HCT116 (cell line): Measurements from ENCODE around the gene CBX1. TPM values are rescaled to one million over a fixed set of nuclear protein-coding genes. Genes with fewer than 3 reads are reported as not detected.

Experiments
- ATAC-seq: fragments of 200-7000 bp; cut with Tn5 transposase; 2 replicates; pipeline ENCODE4 v1.9.1; 2020; ENCODE audit warnings: mild to moderate bottlenecking, moderate library complexity
- BruUV-seq: library from RNA; stranded (reverse); fragments of 400-500 nt; replicated peaks from 2 replicates; lab custom pipeline; 2021; lab: Mats Ljungman, UMichigan
- CTCF ChIA-PET: fragments of 300-600 bp; sonication (Branson Sonifier 250); formaldehyde crosslinking; loops from one replicate; lab custom pipeline; 2021; ENCODE audit warnings: antibody characterized with exemption; lab: Charles Lee
- POLR2A ChIA-PET: fragments of 300-600, 350-600 bp; sonication (Branson Sonifier 250); formaldehyde crosslinking; loops from one replicate; lab custom pipeline; 2021; ENCODE audit warnings: antibody characterized with exemption; lab: Charles Lee
- RAD21 ChIA-PET, 2 experiments: fragments of 300-600 bp; sonication (Branson Sonifier 250); formaldehyde crosslinking; loops; one replicate each; lab custom pipeline; 2023; ENCODE audit warnings: low total read pairs in 2 of 2; ENCODE audit not compliant: uncharacterized antibody in 2 of 2, unreplicated experiment in 2 of 2, low non-redundant PET in 1 of 2; lab: Charles Lee
- DNase-seq: peaks from one replicate; pipeline ENCODE4 v3.0.0-alpha.2; 2010; ENCODE audit warnings: low read depth, low spot score
- H2AFZ ChIP-seq: fragments of 200-600 bp; shearing (Covaris generic), sonication (generic); 2 replicates; pipeline ENCODE4 v1.6.1; 2017; ENCODE audit warnings: low read depth, mixed run types, mixed read lengths, antibody characterized with exemption, low read length; ENCODE audit not compliant: poor library complexity, severe bottlenecking
- H3K27ac ChIP-seq: 2 replicates; pipeline ENCODE4 v1.5.1; 2012; ENCODE audit warnings: low read depth, low read length
- H3K27me3 ChIP-seq: fragments of 200-600 bp; sonication (generic); 2 replicates; pipeline ENCODE4 v1.6.1; 2016; ENCODE audit warnings: mixed run types, low read length, mixed read lengths; ENCODE audit not compliant: insufficient read depth
- H3K36me3 ChIP-seq, 2 experiments: fragments of 200-500 bp in 1 of 2; fragments of 200-600 bp in 1 of 2; sonication (Bioruptor generic) in 1 of 2; sonication (generic) in 1 of 2; 2 replicates each; pipeline versions ENCODE4 v1.5.1 to v1.6.1; 2014 to 2016; ENCODE audit warnings: low read length in 2 of 2, inconsistent platforms in 1 of 2, mixed read lengths in 1 of 2, mixed run types in 1 of 2; ENCODE audit not compliant: insufficient read depth in 2 of 2, control insufficient read depth in 1 of 2
- H3K4me1 ChIP-seq, 2 experiments: fragments of 200-600 bp in 1 of 2; sonication (generic) in 1 of 2; 2 replicates each; pipeline versions ENCODE4 v1.5.1 to v1.6.1; 2012 to 2017; ENCODE audit warnings: low read length in 2 of 2, inconsistent platforms in 1 of 2, mild to moderate bottlenecking in 1 of 2, mixed read lengths in 1 of 2, mixed run types in 1 of 2, moderate library complexity in 1 of 2; ENCODE audit not compliant: insufficient read depth in 2 of 2, control insufficient read depth in 1 of 2
- H3K4me2 ChIP-seq: fragments of 200-600 bp; sonication (generic); 2 replicates; pipeline ENCODE4 v1.6.1; 2017; ENCODE audit warnings: mixed run types, low read length, mixed read lengths
- H3K4me3 ChIP-seq, 2 experiments: fragments of 200-600 bp in 1 of 2; sonication (generic) in 1 of 2; replicated peaks in 1 of 2; 2 replicates each; pipeline ENCODE4 v1.5.1; 2011 to 2016; ENCODE audit warnings: low read length in 2 of 2, control low read depth in 1 of 2, low read depth in 1 of 2, mild to moderate bottlenecking in 1 of 2, mixed read lengths in 1 of 2, mixed run types in 1 of 2
- H3K79me2 ChIP-seq: fragments of 200-600 bp; sonication (generic); 2 replicates; pipeline ENCODE4 v1.6.1; 2017; ENCODE audit warnings: mild to moderate bottlenecking, mixed run types, low read length, moderate library complexity, mixed read lengths; ENCODE audit not compliant: insufficient read depth
- H3K9ac ChIP-seq: fragments of 200-600 bp; sonication (generic); 2 replicates; pipeline ENCODE4 v1.6.1; 2016; ENCODE audit warnings: low read length, mixed read lengths
- H3K9me2 ChIP-seq: fragments of 200-600 bp; sonication (generic), shearing (Covaris generic); 2 replicates; pipeline ENCODE4 v1.6.1; 2017; ENCODE audit warnings: mixed run types, mild to moderate bottlenecking, moderate library complexity; ENCODE audit not compliant: insufficient read depth
- H3K9me3 ChIP-seq, 2 experiments: fragments of 200-500 bp in 1 of 2; fragments of 200-600 bp in 1 of 2; sonication (Bioruptor generic) in 1 of 2; sonication (generic) in 1 of 2; 2 replicates each; pipeline ENCODE4 v1.6.1; 2014 to 2017; ENCODE audit warnings: low read length in 2 of 2, mixed read lengths in 2 of 2, inconsistent platforms in 1 of 2, low read depth in 1 of 2, mild to moderate bottlenecking in 1 of 2, mixed run types in 1 of 2, moderate library complexity in 1 of 2; ENCODE audit not compliant: control insufficient read depth in 1 of 2, insufficient read depth in 1 of 2
- H4K20me1 ChIP-seq: fragments of 200-600 bp; sonication (generic), shearing (Covaris generic); 2 replicates; pipeline ENCODE4 v1.6.1; 2017; ENCODE audit warnings: mixed run types, mild to moderate bottlenecking, moderate library complexity; ENCODE audit not compliant: insufficient read depth
- POLR2A ChIP-seq: IDR thresholded peaks from 2 replicates; pipeline ENCODE4 v1.7.0; 2011; ENCODE audit warnings: borderline replicate concordance; ENCODE audit not compliant: insufficient read depth, insufficient read length; ENCODE audit errors: extremely low read depth
- POLR2AphosphoS5 ChIP-seq: IDR thresholded peaks from 2 replicates; pipeline ENCODE4 v1.6.1; 2011; ENCODE audit warnings: mild to moderate bottlenecking, low read depth, low read length, moderate library complexity
- YY1 ChIP-seq: IDR thresholded peaks from 2 replicates; pipeline ENCODE4 v1.6.1; 2011; ENCODE audit warnings: low read length, low read depth, moderate library complexity, mild to moderate bottlenecking; ENCODE audit not compliant: insufficient replicate concordance; ENCODE audit errors: extremely low read depth
- ZFX ChIP-seq: fragments of 450-650 bp; IDR thresholded peaks from 2 replicates; pipeline ENCODE4 v1.6.1; 2017
- intact Hi-C: fragments of 100-400 bp; cut with micrococcal nuclease; formaldehyde crosslinking; loops from 2 replicates; pipeline ENCODE4 v1.10.0; 2022
- total RNA-seq: library from RNA; stranded (reverse); gene quantifications from one replicate; pipeline ENCODE4 v1.2.1, GENCODE V29; 2021; ENCODE audit not compliant: unreplicated experiment
- TF ChIP-seq, protein P1 (sequence below), 3 experiments: fragments of 200-600 bp in 1 of 3; sonication (generic) in 1 of 3; IDR thresholded peaks in 2 of 3; conservative IDR thresholded peaks in 1 of 3; 2 replicates each; pipeline ENCODE4 v1.5.1; 2012 to 2017; ENCODE audit warnings: low read depth in 2 of 3, low read length in 2 of 3, antibody characterized with exemption in 1 of 3, borderline replicate concordance in 1 of 3, control low read depth in 1 of 3, mild to moderate bottlenecking in 1 of 3, mixed read lengths in 1 of 3, mixed run types in 1 of 3, moderate library complexity in 1 of 3; ENCODE audit not compliant: insufficient read depth in 1 of 3

The CBX1 gene
- total RNA-seq, 1 experiment from 2014 or later, result 136 TPM

DNA sequence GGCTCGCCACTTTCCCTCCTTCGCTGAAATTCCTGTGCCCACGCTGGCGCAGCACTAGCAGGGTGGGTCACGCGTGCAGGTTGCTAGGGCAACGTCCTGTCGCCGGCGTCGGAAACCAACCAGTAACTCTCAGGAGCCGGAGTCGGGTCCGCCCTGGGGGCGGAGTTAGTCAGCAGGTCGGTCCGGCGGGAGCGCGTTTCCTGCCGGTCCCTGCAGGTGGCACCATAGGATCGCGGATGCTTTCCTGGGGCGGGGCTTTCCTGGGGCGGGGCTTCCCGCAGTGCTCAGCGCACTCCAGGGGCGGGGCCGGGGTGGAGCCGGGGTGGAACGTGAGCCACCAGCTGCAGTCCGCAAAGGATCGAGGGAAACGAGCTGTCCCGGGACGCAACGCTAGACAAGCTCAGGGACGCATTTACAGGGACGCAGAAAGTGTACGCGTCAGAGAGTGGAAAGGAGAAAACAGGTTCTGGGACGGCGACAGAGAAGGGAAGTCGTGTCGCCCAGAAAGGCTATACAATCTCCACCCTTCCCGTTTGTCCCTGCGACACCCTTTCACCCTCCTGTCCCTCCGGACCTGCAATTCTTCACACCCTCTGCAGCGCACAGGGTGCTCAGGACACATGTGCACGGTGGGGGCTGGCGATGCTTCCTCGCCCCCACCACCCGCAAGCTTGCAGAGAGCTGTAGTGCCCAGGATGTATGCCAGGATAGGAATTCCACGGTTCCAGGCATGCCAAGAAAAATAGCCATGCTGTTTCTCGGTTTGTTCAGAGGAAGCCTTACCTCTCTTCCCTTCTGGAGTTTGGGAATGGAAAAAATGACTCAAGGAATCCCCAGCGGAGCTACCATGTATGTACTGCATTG, 76.0 kb downstream of the CBX1 start:
- peak; percentile 98 for DNase-seq
- peak overlapping the region; percentile 96 for H2AFZ ChIP-seq
- no peaks in the 10 kb centered on the region for H3K79me2 ChIP-seq
- ChIA-PET POLR2A (interaction anchor here (0.7 to 2.6 kb wide), 13 partner anchors 10 to 593 kb away, joined by 3 to 45 read pairs (median 5); partner anchors contain the start of genes CBX1, HOXB8, NFE2L1 and SNX11), RAD21 (interaction anchor here (0.5 to 3.0 kb wide), 20 partner anchors 14 to 283 kb away, joined by 3 to 19 read pairs (median 4); partner anchors contain the start of gene NFE2L1 (in 2 of the 2)), CTCF (interaction anchor here (0.5 to 3.5 kb wide), 60 partner anchors 10 to 1011 kb away, joined by 3 to 171 read pairs (median 4); partner anchors contain the start of genes CBX1, CDK5RAP3, HOXB8 and NFE2L1)
- no peaks in the 10 kb centered on the region for H3K27me3 ChIP-seq
- TSS peak; percentile 62 for BruUV-seq
- peak overlapping the region; percentile 93 for H3K27ac ChIP-seq
- H4K20me1 ChIP-seq, result no peaks in the 10 kb centered on the region
- peak overlapping the region; percentile 95 for H3K4me2 ChIP-seq
- peak; percentile 73 for ATAC-seq
- H3K9me2 ChIP-seq, result no peaks in the 10 kb centered on the region
- no peaks in the 10 kb centered on the region for H3K36me3 ChIP-seq
- H3K9ac ChIP-seq, result peak overlapping the region; percentile 85
- H3K9me3 ChIP-seq, result no peaks in the 10 kb centered on the region
- H3K4me3 ChIP-seq, result peak overlapping the region; percentile 61 to 62
- TF ChIP-seq, protein P1, sequence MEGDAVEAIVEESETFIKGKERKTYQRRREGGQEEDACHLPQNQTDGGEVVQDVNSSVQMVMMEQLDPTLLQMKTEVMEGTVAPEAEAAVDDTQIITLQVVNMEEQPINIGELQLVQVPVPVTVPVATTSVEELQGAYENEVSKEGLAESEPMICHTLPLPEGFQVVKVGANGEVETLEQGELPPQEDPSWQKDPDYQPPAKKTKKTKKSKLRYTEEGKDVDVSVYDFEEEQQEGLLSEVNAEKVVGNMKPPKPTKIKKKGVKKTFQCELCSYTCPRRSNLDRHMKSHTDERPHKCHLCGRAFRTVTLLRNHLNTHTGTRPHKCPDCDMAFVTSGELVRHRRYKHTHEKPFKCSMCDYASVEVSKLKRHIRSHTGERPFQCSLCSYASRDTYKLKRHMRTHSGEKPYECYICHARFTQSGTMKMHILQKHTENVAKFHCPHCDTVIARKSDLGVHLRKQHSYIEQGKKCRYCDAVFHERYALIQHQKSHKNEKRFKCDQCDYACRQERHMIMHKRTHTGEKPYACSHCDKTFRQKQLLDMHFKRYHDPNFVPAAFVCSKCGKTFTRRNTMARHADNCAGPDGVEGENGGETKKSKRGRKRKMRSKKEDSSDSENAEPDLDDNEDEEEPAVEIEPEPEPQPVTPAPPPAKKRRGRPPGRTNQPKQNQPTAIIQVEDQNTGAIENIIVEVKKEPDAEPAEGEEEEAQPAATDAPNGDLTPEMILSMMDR (IDR thresholded peaks at IDR 0.05 in 2 of 3, conservative IDR thresholded peaks at IDR 0.05 in 1 of 3; ENCODE audit: borderline replicate concordance in 1 of 3, insufficient read depth in 1 of 3, low read depth in 2 of 3, low read length in 2 of 3), result peak in 2 of 3 experiments; percentile 87 to 92; a peak in 4 of 6 replicates
- peak; percentile 89 for TF ChIP-seq POLR2AphosphoS5
- TF ChIP-seq POLR2A, result peak; percentile 69
- TF ChIP-seq ZFX, result no peak
- TF ChIP-seq YY1, result peak; percentile 45
- H3K4me1 ChIP-seq, result peaks cover 26 to 45% of the 10 kb centered on the region in 2 experiments
- intact Hi-C loops, result loop anchor here (1.0 to 10.0 kb wide), 10 partner anchors 102 to 1010 kb away; no protein-coding TSS in a partner anchor
